Fibroblast of the aortic adventitia (primary cell): ENCODE data around the gene PDGFA. TPM values are rescaled to one million over a fixed set of nuclear protein-coding genes. Genes with fewer than 3 reads are reported as not detected.

Source experiments
- DNase-seq: peaks from one replicate; pipeline ENCODE4 v3.0.0-alpha.2; 2010; ENCODE audit warnings: low read depth
- H3K4me3 ChIP-seq: 2 replicates; pipeline ENCODE4 v1.5.1; 2011; ENCODE audit warnings: low read depth, mild to moderate bottlenecking, control low read depth, low read length, moderate library complexity
- total RNA-seq: library from RNA; depleted of rRNA; stranded (reverse); fragments of >200 nt; gene quantifications from 2 replicates; pipeline ENCODE4 v1.2.3, GENCODE V29; 2012; ENCODE audit warnings: low replicate concordance
- TF ChIP-seq, protein P1 (sequence below): IDR thresholded peaks from 2 replicates; pipeline ENCODE4 v1.5.1; 2011; ENCODE audit warnings: mild to moderate bottlenecking, low read length, control low read depth, inconsistent platforms; ENCODE audit not compliant: insufficient read depth

The PDGFA gene
- total RNA-seq, 1 donor: 4.1 TPM

DNA sequence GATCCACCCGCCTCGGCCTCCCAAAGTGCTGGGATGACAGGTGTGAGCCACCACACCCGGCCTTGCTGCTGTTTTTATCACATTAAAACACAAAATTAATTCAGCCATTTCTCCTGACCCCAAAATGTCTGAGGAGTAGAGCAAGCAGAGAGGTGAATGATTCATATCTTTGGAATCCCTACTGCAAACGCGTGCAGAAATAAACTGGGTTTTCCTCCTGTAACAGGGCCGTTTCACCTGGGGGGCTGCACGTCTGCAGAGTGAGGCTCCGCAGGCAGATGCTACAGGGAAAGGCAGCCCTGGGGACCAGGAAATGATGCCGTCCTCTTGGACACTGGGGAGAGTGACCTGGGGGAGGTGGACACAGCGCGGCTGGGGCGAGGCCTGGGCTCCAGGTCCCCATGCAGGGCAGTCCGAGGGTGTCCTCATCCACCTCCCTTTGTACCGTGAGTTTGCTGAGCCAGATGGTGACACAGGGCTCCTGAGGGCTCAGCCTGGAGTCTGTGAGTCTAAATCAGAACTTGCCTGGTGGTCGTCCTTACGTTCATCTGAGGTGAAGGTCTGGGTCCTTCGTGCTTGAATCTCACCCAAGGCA lies 41.9 kb downstream of the PDGFA start:
- H3K4me3 ChIP-seq: no peak overlapping the region
- no peak for DNase-seq
- TF ChIP-seq, protein P1, sequence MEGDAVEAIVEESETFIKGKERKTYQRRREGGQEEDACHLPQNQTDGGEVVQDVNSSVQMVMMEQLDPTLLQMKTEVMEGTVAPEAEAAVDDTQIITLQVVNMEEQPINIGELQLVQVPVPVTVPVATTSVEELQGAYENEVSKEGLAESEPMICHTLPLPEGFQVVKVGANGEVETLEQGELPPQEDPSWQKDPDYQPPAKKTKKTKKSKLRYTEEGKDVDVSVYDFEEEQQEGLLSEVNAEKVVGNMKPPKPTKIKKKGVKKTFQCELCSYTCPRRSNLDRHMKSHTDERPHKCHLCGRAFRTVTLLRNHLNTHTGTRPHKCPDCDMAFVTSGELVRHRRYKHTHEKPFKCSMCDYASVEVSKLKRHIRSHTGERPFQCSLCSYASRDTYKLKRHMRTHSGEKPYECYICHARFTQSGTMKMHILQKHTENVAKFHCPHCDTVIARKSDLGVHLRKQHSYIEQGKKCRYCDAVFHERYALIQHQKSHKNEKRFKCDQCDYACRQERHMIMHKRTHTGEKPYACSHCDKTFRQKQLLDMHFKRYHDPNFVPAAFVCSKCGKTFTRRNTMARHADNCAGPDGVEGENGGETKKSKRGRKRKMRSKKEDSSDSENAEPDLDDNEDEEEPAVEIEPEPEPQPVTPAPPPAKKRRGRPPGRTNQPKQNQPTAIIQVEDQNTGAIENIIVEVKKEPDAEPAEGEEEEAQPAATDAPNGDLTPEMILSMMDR: no peak

DNA sequence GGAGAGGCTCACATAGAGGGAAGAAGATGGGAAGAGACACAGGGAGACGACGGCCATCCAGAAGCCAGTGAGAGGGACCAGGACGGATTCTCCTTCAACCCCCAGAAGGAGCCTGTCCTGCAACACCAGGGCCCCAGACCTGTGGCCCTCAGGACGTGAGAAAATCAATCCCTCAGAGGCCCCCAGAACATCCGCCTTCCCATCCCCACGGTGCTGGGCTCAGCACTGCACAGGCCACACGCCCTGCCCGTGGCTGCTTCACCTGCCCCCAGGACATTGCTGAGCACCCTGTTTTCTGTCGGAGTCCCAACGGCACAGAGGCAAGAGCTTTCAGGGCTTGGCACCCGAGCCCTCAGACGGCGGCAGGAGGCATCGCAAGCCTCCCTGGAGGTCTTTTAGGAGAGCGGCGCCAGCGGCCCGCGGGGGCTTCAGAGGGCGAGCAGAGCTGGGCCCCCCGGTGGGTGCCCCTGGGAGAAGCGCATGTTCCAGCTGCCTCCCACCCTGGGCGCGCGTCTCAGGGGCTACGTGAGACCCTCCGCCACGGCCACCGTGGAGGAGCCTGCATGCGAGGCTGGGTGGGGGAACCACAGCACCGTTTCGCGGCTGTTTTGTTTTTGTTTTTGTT lies 42.8 kb downstream of the PDGFA start:
- H3K4me3 ChIP-seq: no peak overlapping the region
- TF ChIP-seq, protein P1: no peak
- DNase-seq: no peak

DNA sequence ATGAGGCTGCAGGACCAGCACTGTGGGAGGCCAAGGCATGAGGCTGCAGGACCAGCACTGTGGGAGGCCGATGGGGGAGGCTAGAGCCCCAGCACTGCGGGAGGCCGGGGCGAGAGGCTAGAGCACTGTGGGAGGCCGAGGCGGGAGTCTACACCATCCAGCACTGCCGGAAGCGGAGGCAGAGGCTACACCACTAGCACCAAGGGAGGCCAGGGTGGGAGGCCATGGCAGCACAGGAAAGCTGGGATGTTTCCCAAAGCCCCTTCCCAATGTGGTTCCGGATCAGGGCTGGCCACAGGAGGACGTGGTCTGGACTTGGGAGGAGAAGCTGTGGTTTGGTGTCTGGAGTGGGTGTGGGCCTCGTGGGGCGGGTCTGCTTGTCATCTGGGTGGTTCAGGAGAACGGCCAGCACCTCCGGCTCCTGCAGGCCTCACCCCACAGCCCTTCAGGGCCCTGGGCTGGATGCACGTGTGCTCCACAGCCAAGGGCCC lies 43.6 kb downstream of the PDGFA start:
- no peak for DNase-seq
- TF ChIP-seq, protein P1: no peak
- no peak overlapping the region for H3K4me3 ChIP-seq

DNA sequence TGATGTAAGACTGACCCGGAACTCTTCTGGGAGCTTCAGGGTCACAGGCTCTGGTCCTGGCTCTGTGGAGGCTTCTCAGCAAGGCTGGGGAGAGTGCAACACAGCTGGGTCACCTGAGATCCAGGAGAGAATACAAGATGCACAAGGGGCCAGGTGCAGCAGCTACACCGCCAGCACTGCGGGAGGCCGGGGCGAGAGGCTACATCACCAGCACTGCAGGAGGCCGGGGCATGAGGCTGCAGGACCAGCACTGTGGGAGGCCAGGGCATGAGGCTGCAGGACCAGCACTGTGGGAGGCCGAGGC lies 44.3 kb downstream of the PDGFA start:
- DNase-seq: no peak
- TF ChIP-seq, protein P1: no peak
- H3K4me3 ChIP-seq: no peak overlapping the region

DNA sequence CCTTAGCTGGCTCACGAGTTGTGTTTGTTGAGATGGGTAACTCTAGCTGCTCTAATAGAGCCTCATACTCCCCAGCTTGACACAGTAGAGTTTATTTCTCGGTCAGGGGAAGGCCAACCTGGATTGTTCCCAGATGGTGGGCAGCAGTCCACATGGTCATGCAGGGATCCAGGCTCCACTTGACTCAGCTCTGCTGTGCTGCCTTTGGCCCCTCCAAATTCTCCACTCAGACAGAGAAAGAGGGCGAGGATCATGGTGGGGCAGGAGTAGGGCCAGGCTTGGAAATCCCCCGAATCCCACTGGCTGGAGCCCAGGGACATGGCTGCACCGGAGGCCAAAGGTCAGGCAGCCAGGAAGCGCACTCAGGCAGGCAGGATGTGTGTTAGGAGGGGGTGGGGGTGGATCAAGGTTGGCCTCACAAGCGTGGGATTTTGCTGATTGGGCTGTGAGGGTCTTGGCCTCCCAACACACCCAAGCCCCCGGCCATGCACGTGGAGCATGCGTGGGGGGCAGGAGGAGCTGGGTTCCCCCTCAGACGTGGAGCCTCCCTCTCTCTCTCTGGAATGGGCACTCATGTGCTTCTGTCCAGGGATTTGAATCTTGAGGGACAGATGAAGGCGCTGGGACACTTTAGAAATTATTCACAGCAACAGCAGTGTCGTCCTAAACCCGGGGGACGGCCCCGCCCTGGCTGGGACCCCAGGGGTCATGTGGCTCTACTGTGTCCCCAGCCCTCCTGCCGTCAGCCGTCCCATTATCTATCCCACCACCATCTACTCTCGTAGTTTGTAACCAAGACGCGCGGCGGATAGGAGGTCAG lies 44.8 kb downstream of the PDGFA start:
- DNase-seq: no peak
- no peak overlapping the region for H3K4me3 ChIP-seq
- TF ChIP-seq, protein P1: no peak

DNA sequence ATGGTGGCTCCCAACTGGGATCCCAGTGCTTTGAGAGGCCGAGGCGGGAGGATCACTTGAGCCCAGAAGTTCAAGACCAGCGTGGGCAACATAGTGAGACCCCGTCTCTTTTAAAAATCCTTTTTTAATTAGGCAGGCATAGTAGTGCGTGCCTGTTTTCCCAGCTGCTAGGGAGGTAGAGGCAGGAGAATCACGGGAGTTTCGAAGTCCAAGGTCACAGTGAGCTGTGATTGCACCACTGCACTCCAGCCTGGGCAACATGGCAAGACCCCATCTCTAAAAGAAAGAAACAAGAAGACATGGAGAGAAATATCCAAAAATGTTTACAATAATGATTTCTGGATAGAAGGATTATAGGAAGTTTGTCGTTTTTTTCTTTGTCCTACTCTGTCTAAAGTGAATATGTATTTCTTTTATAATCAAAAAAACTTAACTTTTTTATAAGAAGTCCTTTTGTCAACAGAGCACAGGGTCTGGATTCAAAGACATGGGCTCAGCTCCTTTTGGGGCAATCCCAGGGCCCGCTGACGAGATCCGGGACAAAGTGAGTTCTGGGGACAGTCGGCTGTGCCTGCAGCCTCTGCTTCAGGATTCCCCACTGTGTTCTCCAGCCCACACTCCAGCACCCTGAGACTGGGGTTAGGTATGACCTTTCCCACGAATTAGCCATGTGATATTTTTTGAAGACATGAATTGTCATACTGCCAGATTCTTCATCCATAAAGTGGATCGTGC lies 45.6 kb downstream of the PDGFA start:
- no peak for DNase-seq
- no peak overlapping the region for H3K4me3 ChIP-seq
- TF ChIP-seq, protein P1: no peak
